Measurements from ENCODE around the gene ACAD11. TPM values are rescaled to one million over a fixed set of nuclear protein-coding genes. Genes with fewer than 3 reads are reported as not detected.

ACAD11 gene
- total and polyA plus RNA-seq, 9 of the 15 experiments (the other 6 are each of a cell fraction or from before 2014, with no cell fraction given): 1.3 to 8.4 (median 4.0) TPM

- TF ChIP-seq CEBPZ (IDR thresholded peaks at IDR 0.05; ENCODE audit: borderline replicate concordance, low read depth, low read length): no peak
- TF ChIP-seq, protein P1, sequence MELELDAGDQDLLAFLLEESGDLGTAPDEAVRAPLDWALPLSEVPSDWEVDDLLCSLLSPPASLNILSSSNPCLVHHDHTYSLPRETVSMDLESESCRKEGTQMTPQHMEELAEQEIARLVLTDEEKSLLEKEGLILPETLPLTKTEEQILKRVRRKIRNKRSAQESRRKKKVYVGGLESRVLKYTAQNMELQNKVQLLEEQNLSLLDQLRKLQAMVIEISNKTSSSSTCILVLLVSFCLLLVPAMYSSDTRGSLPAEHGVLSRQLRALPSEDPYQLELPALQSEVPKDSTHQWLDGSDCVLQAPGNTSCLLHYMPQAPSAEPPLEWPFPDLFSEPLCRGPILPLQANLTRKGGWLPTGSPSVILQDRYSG (tag; conservative IDR thresholded peaks at IDR 0.05; ENCODE audit: low read depth): no peak
- TF ChIP-seq HMG20A (CRISPR knock-in tag; conservative IDR thresholded peaks at IDR 0.05): no peak
- TF ChIP-seq, protein P2, sequence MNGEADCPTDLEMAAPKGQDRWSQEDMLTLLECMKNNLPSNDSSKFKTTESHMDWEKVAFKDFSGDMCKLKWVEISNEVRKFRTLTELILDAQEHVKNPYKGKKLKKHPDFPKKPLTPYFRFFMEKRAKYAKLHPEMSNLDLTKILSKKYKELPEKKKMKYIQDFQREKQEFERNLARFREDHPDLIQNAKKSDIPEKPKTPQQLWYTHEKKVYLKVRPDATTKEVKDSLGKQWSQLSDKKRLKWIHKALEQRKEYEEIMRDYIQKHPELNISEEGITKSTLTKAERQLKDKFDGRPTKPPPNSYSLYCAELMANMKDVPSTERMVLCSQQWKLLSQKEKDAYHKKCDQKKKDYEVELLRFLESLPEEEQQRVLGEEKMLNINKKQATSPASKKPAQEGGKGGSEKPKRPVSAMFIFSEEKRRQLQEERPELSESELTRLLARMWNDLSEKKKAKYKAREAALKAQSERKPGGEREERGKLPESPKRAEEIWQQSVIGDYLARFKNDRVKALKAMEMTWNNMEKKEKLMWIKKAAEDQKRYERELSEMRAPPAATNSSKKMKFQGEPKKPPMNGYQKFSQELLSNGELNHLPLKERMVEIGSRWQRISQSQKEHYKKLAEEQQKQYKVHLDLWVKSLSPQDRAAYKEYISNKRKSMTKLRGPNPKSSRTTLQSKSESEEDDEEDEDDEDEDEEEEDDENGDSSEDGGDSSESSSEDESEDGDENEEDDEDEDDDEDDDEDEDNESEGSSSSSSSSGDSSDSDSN (IDR thresholded peaks at IDR 0.05; ENCODE audit: borderline replicate concordance in 1 of 2, low read depth in 2 of 2, low read length in 2 of 2): no peak
- no peak for TF ChIP-seq PURB (CRISPR knock-in tag; IDR thresholded peaks at IDR 0.05; ENCODE audit: low read depth)
- no peak for TF ChIP-seq TEAD2 (tag; IDR thresholded peaks at IDR 0.05)
- no peak for TF ChIP-seq TGIF2 (CRISPR knock-in tag; IDR thresholded peaks at IDR 0.05)
- TF ChIP-seq SUPT5H (IDR thresholded peaks at IDR 0.05): no peak
Measured at GRCh38 chr3:132509506-132509905, 150.1 kb downstream of the ACAD11 start (continued).
